Keratinocyte (primary cell): ENCODE data around the gene NFATC1. TPM values are rescaled to one million over a fixed set of nuclear protein-coding genes. Genes with fewer than 3 reads are reported as not detected.

Source experiments
- DNase-seq: peaks from one replicate; pipeline ENCODE4 v3.0.0-alpha.2; 2011; ENCODE audit warnings: low read depth, missing footprints, low spot score
- FAIRE-seq: peaks from 2 replicates; lab custom pipeline; 2011; peaks lifted over from hg19 to GRCh38; lab: Jason Lieb, UNC
- H2AFZ ChIP-seq: 2 replicates; pipeline ENCODE4 v1.6.0; 2012; ENCODE audit warnings: low read length, control low read depth, inconsistent platforms; ENCODE audit not compliant: control insufficient read depth
- H3K27ac ChIP-seq: 2 replicates; pipeline ENCODE4 v1.5.1; 2011; ENCODE audit warnings: low read length; ENCODE audit not compliant: control insufficient read depth, insufficient read depth
- H3K27me3 ChIP-seq: 3 replicates; pipeline ENCODE4 v1.6.0; 2011; ENCODE audit warnings: low read length; ENCODE audit not compliant: control insufficient read depth, insufficient read depth; ENCODE audit errors: extremely low read depth
- H3K36me3 ChIP-seq, 2 experiments: 2 replicates in 1 of 2; 3 replicates in 1 of 2; pipeline ENCODE4 v1.5.1; 2011; ENCODE audit warnings: low read length in 2 of 2, mild to moderate bottlenecking in 1 of 2; ENCODE audit not compliant: control insufficient read depth in 2 of 2, insufficient read depth in 2 of 2; ENCODE audit errors: extremely low read depth in 1 of 2
- H3K4me1 ChIP-seq: 3 replicates; pipeline ENCODE4 v1.5.1; 2011; ENCODE audit warnings: low read length; ENCODE audit not compliant: control insufficient read depth, insufficient read depth; ENCODE audit errors: extremely low read depth
- H3K4me2 ChIP-seq: 3 replicates; pipeline ENCODE4 v1.6.0; 2011; ENCODE audit warnings: low read depth, low read length; ENCODE audit not compliant: control insufficient read depth, insufficient read depth; ENCODE audit errors: extremely low read depth
- H3K4me3 ChIP-seq, 3 experiments: fragments of 200-600 bp in 1 of 3; sonication (generic) in 1 of 3; 2 replicates in 2 of 3; 3 replicates in 1 of 3; pipeline ENCODE4 v1.5.1; 2011 to 2016; ENCODE audit warnings: low read length in 3 of 3, mild to moderate bottlenecking in 3 of 3, control low read depth in 2 of 3, inconsistent platforms in 1 of 3, low read depth in 1 of 3, mixed read lengths in 1 of 3, mixed run types in 1 of 3, moderate library complexity in 1 of 3; ENCODE audit not compliant: control insufficient read depth in 2 of 3, insufficient read depth in 2 of 3; ENCODE audit errors: extremely low read depth in 1 of 3
- H3K79me2 ChIP-seq: 2 replicates; pipeline ENCODE4 v1.6.0; 2012; ENCODE audit warnings: low read length; ENCODE audit not compliant: control insufficient read depth, insufficient read depth
- H3K9ac ChIP-seq: 3 replicates; pipeline ENCODE4 v1.6.0; 2011; ENCODE audit warnings: low read length; ENCODE audit not compliant: control insufficient read depth, insufficient read depth; ENCODE audit errors: extremely low read depth
- H3K9me1 ChIP-seq: 3 replicates; pipeline ENCODE4 v1.6.0; 2011; ENCODE audit warnings: low read length; ENCODE audit not compliant: control insufficient read depth, insufficient read depth; ENCODE audit errors: extremely low read depth
- H3K9me3 ChIP-seq: 2 replicates; pipeline ENCODE4 v1.5.1; 2012; ENCODE audit warnings: low read depth, low read length; ENCODE audit not compliant: control insufficient read depth
- H4K20me1 ChIP-seq: 3 replicates; pipeline ENCODE4 v1.6.0; 2011; ENCODE audit warnings: low read length; ENCODE audit not compliant: control insufficient read depth, insufficient read depth; ENCODE audit errors: extremely low read depth
- CTCF ChIP-seq, 3 experiments: IDR thresholded peaks in 1 of 3; conservative IDR thresholded peaks in 1 of 3; optimal IDR thresholded peaks in 1 of 3; 2 replicates in 2 of 3; 3 replicates in 1 of 3; pipeline versions ENCODE3 to v1.5.1; 2011; ENCODE audit warnings: low read length in 3 of 3, mild to moderate bottlenecking in 3 of 3, moderate library complexity in 2 of 3, control low read depth in 1 of 3, inconsistent platforms in 1 of 3; ENCODE audit not compliant: insufficient read depth in 2 of 3; ENCODE audit errors: extremely low read depth in 1 of 3
- EZH2 ChIP-seq: IDR thresholded peaks from one replicate; pipeline ENCODE4 v1.6.1; 2012; ENCODE audit warnings: inconsistent platforms, mild to moderate bottlenecking, low read length, moderate library complexity
- dilution Hi-C: fragments of 300-500 bp; cut with MboI; formaldehyde crosslinking; loops from one replicate; pipeline ENCODE4 v1.7.0; 2020; ENCODE audit warnings: low sequenced_read_pairs; ENCODE audit not compliant: extremely low pct_ligation_motif_present
- polyA plus RNA-seq, 5 experiments: library from polyadenylated mRNA; depleted of rRNA in 3 of 5; stranded (reverse) in 3 of 5; stranded (forward) in 1 of 5; unstranded in 1 of 5; fragments of >200 nt; gene quantifications; 1 replicate in 1 of 5; 2 replicates in 3 of 5; 3 replicates in 1 of 5; pipeline versions ENCODE4 v1.2.1 to v1.2.3, GENCODE V29; 2011 to 2012; ENCODE audit warnings: missing spikeins in 2 of 5, low read depth in 1 of 5, low replicate concordance in 1 of 5

The NFATC1 gene
- polyA plus RNA-seq, 1 donor (not counting 4 experiments of a cell fraction or from before 2014, with no cell fraction given) = 0.77 TPM

- peaks cover under 1% of the 10 kb centered on the region for H3K27me3 ChIP-seq
- no peaks in the 10 kb centered on the region for H3K9me1 ChIP-seq
- TF ChIP-seq CTCF (optimal IDR thresholded peaks at IDR 0.05 in 1 of 3, IDR thresholded peaks at IDR 0.05 in 1 of 3, conservative IDR thresholded peaks at IDR 0.05 in 1 of 3; ENCODE audit: extremely low read depth in 1 of 3, insufficient read depth in 2 of 3, low read length in 3 of 3) (no peak), EZH2 (no peak)
- no peak overlapping the region for H3K4me3 ChIP-seq
- H3K36me3 ChIP-seq = no peaks in the 10 kb centered on the region
- no peaks in the 10 kb centered on the region for H3K79me2 ChIP-seq
- DNase-seq (no peak), FAIRE-seq (no peak)
- dilution Hi-C loops = no loop called here
- no peak overlapping the region for H3K9ac ChIP-seq
- no peaks in the 10 kb centered on the region for H3K4me1 ChIP-seq
- H3K9me3 ChIP-seq = peaks cover 4% of the 10 kb centered on the region
- H3K27ac ChIP-seq = no peak overlapping the region
- no peaks in the 10 kb centered on the region for H4K20me1 ChIP-seq
- no peak overlapping the region for H2AFZ ChIP-seq
- H3K4me2 ChIP-seq = no peak overlapping the region
These were observed 163.2 kb downstream of the NFATC1 start for GRCh38 chr18:79558933-79559416.

DNA sequence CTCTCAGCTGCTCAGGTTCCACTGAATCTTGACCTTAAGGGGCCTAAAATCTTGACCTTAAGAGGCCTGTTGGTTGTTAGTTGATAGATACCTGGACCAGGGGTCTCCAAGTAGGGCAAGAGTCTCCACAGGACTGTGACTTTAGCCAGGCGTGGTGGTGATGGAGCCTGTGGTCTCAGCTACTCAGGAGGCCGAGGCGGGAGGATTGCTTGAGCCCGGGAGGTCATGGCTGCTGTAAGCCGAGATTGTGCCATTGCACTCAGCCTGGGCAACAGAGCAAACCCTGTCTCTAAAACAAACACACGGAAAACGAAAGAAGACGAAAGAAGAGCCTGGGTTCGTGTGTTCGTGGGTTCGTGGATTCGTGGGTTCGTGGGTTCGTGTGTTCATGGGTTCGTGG is 163.7 kb downstream of the NFATC1 start:
- Histone ChIP-seq H3K27me3 (no peaks in the 10 kb centered on the region), H3K9me1 (no peaks in the 10 kb centered on the region), H3K4me3 (no peak overlapping the region), H3K9ac (no peak overlapping the region), H3K9me3 (peaks cover 4% of the 10 kb centered on the region), H3K4me2 (no peak overlapping the region), H3K79me2 (no peaks in the 10 kb centered on the region), H3K36me3 (no peaks in the 10 kb centered on the region), H2AFZ (no peak overlapping the region), H3K4me1 (no peaks in the 10 kb centered on the region), H4K20me1 (no peaks in the 10 kb centered on the region), H3K27ac (no peak overlapping the region)
- dilution Hi-C loops = no loop called here
- TF ChIP-seq CTCF (optimal IDR thresholded peaks at IDR 0.05 in 1 of 3, IDR thresholded peaks at IDR 0.05 in 1 of 3, conservative IDR thresholded peaks at IDR 0.05 in 1 of 3; ENCODE audit: extremely low read depth in 1 of 3, insufficient read depth in 2 of 3, low read length in 3 of 3) (no peak), EZH2 (no peak)
- DNase-seq (no peak), FAIRE-seq (no peak)
